ENCODE measurements around the gene DIDO1.

The DIDO1 gene

DNA sequence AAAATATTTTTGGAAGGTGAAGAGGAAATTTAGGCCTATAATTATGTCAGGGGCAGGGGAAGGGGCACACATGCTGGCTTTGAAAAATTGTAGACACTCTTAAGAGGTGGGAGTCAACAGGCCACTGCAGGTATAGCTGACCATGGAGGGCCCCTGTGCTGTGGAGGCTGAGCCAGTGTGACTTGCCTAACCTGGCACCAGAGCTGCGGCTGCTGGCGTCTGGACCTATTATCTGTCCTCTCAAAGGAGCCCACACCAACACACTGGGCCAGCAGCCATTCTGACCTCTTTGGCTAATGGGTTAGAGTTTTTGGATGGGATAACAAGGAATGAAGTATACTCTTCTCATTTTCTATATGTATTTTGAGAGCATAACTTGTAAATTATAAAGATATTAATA is 16.2 kb upstream of the DIDO1 start:
- TF ChIP-seq, protein P1, sequence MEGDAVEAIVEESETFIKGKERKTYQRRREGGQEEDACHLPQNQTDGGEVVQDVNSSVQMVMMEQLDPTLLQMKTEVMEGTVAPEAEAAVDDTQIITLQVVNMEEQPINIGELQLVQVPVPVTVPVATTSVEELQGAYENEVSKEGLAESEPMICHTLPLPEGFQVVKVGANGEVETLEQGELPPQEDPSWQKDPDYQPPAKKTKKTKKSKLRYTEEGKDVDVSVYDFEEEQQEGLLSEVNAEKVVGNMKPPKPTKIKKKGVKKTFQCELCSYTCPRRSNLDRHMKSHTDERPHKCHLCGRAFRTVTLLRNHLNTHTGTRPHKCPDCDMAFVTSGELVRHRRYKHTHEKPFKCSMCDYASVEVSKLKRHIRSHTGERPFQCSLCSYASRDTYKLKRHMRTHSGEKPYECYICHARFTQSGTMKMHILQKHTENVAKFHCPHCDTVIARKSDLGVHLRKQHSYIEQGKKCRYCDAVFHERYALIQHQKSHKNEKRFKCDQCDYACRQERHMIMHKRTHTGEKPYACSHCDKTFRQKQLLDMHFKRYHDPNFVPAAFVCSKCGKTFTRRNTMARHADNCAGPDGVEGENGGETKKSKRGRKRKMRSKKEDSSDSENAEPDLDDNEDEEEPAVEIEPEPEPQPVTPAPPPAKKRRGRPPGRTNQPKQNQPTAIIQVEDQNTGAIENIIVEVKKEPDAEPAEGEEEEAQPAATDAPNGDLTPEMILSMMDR (IDR thresholded peaks at IDR 0.05; ENCODE audit: control insufficient read depth, insufficient read depth, low read depth, low read length, missing control alignments), result no peak
- H3K4me3 ChIP-seq (ENCODE audit: control insufficient read depth, low read depth, low read length), result no peak overlapping the region

DNA sequence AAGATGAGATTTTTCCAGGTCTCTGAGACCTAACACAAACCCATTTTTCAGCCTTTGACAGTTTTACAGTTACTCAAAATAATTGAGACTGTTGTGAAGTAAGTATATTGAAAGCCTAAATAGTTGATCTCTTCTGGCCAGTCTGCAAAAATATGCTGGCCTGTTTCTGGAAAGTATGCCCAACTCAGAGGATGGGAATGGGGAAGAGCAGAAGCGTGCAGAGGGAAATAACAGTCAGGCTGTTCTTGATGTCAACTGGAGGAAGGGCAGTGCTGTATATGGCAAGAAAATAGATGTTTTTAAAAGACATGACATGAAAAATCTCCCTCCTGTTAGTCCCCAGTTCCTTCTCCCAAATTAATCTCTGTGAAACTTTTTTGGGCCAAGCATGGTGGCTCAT is 15.5 kb upstream of the DIDO1 start:
- DNase-seq (ENCODE audit: low read depth), result no peak
- TF ChIP-seq, protein P1 (IDR thresholded peaks at IDR 0.05; ENCODE audit: control insufficient read depth, insufficient read depth, low read depth, low read length, missing control alignments), result no peak
- no peak overlapping the region for H3K4me3 ChIP-seq (ENCODE audit: control insufficient read depth, low read depth, low read length)

More for the DNA sequence above, 16.2 kb upstream of the DIDO1 start:
- DNase-seq (ENCODE audit: low read depth), result no peak

DNA sequence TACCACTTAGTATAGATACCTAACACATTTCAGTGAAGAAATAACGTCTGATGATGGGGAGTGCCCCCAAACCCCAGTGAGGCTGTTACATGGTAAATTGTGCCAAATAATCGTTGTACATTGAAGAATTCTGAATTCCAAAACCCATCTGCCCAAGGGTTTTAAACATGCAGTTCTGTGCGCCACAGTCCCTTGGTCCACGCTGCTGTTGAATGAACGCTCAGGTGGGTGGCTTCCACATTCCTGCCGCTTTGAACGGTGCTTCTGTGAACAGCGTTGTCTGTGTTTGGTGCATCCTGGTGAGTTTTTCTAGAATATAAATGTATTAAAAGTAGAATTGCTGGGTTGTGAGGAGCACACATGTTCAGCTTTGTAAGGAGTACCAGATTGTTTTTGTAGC is 14.6 kb upstream of the DIDO1 start:
- DNase-seq (ENCODE audit: low read depth), result no peak
- TF ChIP-seq, protein P1 (IDR thresholded peaks at IDR 0.05; ENCODE audit: control insufficient read depth, insufficient read depth, low read depth, low read length, missing control alignments), result no peak
- H3K4me3 ChIP-seq (ENCODE audit: control insufficient read depth, low read depth, low read length), result no peak overlapping the region

DNA sequence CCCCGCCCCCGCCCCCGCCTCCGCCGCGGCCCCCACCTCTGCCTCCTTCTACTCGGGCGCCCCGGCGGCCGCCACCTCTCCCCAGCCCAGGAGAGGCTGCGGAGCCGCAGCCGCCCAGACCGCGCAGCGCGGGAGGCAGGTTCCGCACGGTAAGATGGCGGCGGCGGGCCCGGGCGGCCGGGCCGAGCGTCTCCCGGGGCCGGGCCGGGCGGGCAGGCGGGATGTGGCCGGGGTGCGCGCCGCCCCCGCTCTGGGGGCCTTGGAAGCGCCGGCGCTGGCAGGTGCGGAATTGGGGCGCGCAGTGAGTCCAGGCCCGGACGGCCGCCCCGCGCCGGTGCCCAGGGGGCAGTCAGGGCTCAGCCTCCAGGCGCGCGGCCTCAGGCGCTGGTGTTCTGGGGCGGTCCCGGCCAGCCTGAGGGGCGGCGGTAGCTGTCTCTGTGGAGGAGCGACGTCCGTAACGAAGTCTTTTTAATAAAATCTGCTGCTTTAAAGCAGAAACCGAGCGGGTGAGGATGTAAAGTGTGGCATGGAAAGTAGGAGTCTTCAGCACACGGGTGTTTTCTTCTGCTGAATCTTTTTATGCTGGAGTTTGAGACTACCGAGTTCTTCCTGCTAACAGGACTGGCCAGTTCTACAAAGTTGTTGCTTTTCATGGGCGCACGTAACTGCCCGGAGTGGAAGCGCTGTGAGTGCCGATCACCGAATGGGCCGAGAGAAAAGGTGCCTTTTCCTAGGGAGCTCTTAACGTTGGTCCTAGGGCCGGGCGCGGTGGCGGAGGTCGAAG is 12.0 kb upstream of the DIDO1 start, which contains the start of gene GID8:
GID8 (plus strand) TSS at position 43 of the 784 bp plus-strand sequence. CDS start 3,356 bp downstream, outside the sequence.
- no peak for DNase-seq (ENCODE audit: low read depth)
- TF ChIP-seq, protein P1 (IDR thresholded peaks at IDR 0.05; ENCODE audit: control insufficient read depth, insufficient read depth, low read depth, low read length, missing control alignments), result no peak

DNA sequence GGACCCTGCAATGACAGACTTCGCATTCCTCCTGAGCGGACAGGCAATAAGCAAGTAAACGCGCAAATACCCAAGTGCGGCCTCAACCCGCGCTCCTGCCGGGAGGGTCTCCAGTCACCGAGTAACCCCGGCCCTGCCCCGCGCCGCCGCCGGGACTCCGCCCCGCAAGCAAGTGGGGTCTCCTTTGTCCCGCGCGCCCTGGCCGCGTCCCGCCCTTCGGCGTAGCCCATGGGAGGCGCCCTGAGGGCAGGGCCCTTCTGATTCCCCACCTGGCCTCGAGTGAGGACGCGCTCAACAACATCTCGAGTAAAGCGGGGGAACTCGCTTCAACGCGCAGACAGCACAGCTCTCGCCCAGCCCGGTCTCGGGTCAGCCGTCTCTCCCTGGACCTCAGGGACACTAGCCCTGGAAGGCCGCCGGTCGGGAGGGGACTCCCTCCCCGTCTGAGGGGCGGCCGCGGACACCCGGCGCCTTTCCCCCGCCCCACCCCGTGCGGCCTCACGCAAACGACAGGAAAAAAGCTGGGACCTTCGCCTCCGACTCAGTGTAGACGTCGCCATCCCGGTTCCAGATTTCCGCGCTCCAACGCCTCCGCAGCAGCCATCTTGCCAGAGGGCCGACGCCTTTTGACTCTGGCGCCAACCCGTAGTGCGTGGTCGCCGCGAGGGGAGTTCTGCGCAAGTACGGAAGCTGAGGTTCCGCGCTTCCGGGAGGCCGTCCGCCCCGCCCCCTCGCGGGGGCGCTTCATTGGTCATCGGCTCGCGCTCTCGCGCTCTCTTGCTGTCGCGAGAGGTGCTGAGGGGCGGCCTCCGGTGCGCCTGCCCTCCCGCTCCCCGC is 11.2 kb upstream of the DIDO1 start:
- peak overlapping the region; percentile 86 for H3K4me3 ChIP-seq (ENCODE audit: control insufficient read depth, low read depth, low read length)
- DNase-seq (ENCODE audit: low read depth), result peak; percentile 83
- TF ChIP-seq, protein P1 (IDR thresholded peaks at IDR 0.05; ENCODE audit: control insufficient read depth, insufficient read depth, low read depth, low read length, missing control alignments), result no peak

More for the DNA sequence above, 12.0 kb upstream of the DIDO1 start, which contains the start of gene GID8:
- peak within 1 kb of the TSS; percentile 86 for H3K4me3 ChIP-seq (ENCODE audit: control insufficient read depth, low read depth, low read length)

DNA sequence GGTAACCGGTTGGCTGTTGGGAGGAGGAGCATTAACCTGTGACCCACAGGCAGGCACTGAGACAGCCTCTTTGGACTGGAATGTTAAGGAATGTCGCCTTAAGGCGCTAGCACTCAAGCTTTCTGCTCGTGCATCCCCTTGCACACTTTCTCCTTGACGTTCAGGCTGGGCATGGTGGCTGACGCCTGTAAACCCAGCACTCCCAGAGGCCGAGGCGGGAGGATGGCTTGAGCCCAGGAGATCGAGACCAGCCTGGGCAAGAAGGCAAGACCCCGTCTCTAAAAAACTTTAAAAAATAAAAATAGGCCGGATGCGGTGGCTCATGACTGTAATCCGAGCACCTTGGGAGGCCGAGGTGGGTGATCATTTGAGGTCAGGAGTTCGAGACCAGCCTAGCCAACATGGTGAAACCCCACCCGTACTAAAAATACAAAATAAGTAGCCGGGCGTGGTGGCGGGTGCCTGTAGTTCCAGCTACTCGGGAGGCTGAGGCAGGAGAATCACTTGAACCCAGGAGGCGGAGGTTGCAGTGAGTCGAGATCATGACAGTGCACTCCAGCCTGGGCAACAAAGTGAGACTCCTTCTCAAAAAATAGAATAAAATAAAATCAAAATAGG is 9.8 kb upstream of the DIDO1 start:
- DNase-seq (ENCODE audit: low read depth), result no peak
- TF ChIP-seq, protein P1 (IDR thresholded peaks at IDR 0.05; ENCODE audit: control insufficient read depth, insufficient read depth, low read depth, low read length, missing control alignments), result no peak
- H3K4me3 ChIP-seq (ENCODE audit: control insufficient read depth, low read depth, low read length), result peak overlapping the region; percentile 82

Measured in AG09309 (cell line).